GM23338 (cell line): ENCODE results near the gene MAFB. TPM values are rescaled to one million over a fixed set of nuclear protein-coding genes. Genes with fewer than 3 reads are reported as not detected.

Source experiments
- ATAC-seq: fragments of 200-7000 bp; cut with Tn5 transposase; 3 replicates; pipeline ENCODE4 v1.9.1; 2020
- DNase-seq: peaks from one replicate; pipeline ENCODE4 v3.0.0-alpha.2; 2015; ENCODE audit warnings: low spot score
- H2AFZ ChIP-seq: fragments of 200-600 bp; sonication (generic); 2 replicates; pipeline ENCODE4 v1.8.0; 2016; ENCODE audit warnings: antibody characterized with exemption, mild to moderate bottlenecking, moderate library complexity
- H3F3A ChIP-seq: fragments of 200-600 bp; sonication (generic); replicated peaks from 2 replicates; pipeline ENCODE4 v1.8.0; 2017; ENCODE audit warnings: antibody characterized with exemption, mixed run types, low read depth
- H3K27ac ChIP-seq: fragments of 200-600 bp; sonication (generic); 2 replicates; pipeline ENCODE4 v1.6.1; 2016; ENCODE audit warnings: low read depth
- H3K27me3 ChIP-seq: fragments of 200-600 bp; sonication (generic); 2 replicates; pipeline ENCODE4 v1.8.0; 2016; ENCODE audit warnings: mild to moderate bottlenecking, mixed run types, moderate library complexity; ENCODE audit not compliant: insufficient read depth
- H3K36me3 ChIP-seq: fragments of 200-600 bp; sonication (generic); 2 replicates; pipeline ENCODE4 v1.8.0; 2016; ENCODE audit warnings: mild to moderate bottlenecking; ENCODE audit not compliant: insufficient read depth
- H3K4me1 ChIP-seq: fragments of 200-600 bp; sonication (generic); 2 replicates; pipeline ENCODE4 v1.8.0; 2016; ENCODE audit warnings: mild to moderate bottlenecking, moderate library complexity; ENCODE audit not compliant: insufficient read depth
- H3K4me2 ChIP-seq: fragments of 200-600 bp; sonication (generic); 2 replicates; pipeline ENCODE4 v1.7.1; 2017; ENCODE audit warnings: mixed run types
- H3K4me3 ChIP-seq: fragments of 200-600 bp; sonication (generic); 2 replicates; pipeline ENCODE4 v1.6.1; 2016; ENCODE audit warnings: mixed run types
- H3K79me2 ChIP-seq: fragments of 200-600 bp; sonication (generic); replicated peaks from 2 replicates; pipeline ENCODE4 v1.8.0; 2017; ENCODE audit warnings: mild to moderate bottlenecking; ENCODE audit not compliant: insufficient read depth
- H3K9me2 ChIP-seq: fragments of 200-600 bp; sonication (generic); 2 replicates; pipeline ENCODE4 v1.8.0; 2017; ENCODE audit not compliant: insufficient read depth
- H4K20me1 ChIP-seq: fragments of 200-600 bp; sonication (generic); replicated peaks from 2 replicates; pipeline ENCODE4 v1.8.0; 2017; ENCODE audit warnings: mild to moderate bottlenecking; ENCODE audit not compliant: insufficient read depth
- H3K27ac Mint-ChIP-seq: 2 replicates; pipeline ENCODE4 v1.8.0; 2020; ENCODE audit warnings: inconsistent platforms, mild to moderate bottlenecking, moderate library complexity, mixed read lengths
- H3K27me3 Mint-ChIP-seq: 3 replicates; pipeline ENCODE4 v1.8.0; 2022; ENCODE audit warnings: low read depth, mild to moderate bottlenecking, moderate library complexity, mixed read lengths, inconsistent platforms; ENCODE audit not compliant: insufficient read depth, poor library complexity
- H3K36me3 Mint-ChIP-seq: 3 replicates; pipeline ENCODE4 v1.8.0; 2021; ENCODE audit warnings: low read depth, mild to moderate bottlenecking, inconsistent platforms, moderate library complexity, mixed read lengths
- H3K4me1 Mint-ChIP-seq: 3 replicates; pipeline ENCODE4 v1.8.0; 2020; ENCODE audit warnings: mild to moderate bottlenecking, inconsistent platforms, mixed read lengths
- H3K4me3 Mint-ChIP-seq: 3 replicates; pipeline ENCODE4 v1.8.0; 2021; ENCODE audit warnings: moderate library complexity, mild to moderate bottlenecking, inconsistent platforms, mixed read lengths
- H3K9me3 Mint-ChIP-seq: 3 replicates; pipeline ENCODE4 v1.8.0; 2020; ENCODE audit warnings: moderate library complexity, mild to moderate bottlenecking, inconsistent platforms, mixed read lengths
- CREB1 ChIP-seq: fragments of 250-450 bp; sonication (Bioruptor Pico); IDR thresholded peaks from 2 replicates; pipeline ENCODE4 v1.5.0; 2020; ENCODE audit warnings: low read depth, mild to moderate bottlenecking, moderate library complexity
- CTCF ChIP-seq, 2 experiments: fragments of 200-600 bp in 1 of 2; sonication (generic) in 1 of 2; conservative IDR thresholded peaks; 2 replicates each; pipeline versions ENCODE4 v1.5.1 to v1.6.1; 2016 to 2017; ENCODE audit warnings: antibody characterized with exemption in 2 of 2, low read depth in 2 of 2, mild to moderate bottlenecking in 2 of 2, moderate library complexity in 1 of 2
- EZH2 ChIP-seq: fragments of 200-600 bp; sonication (generic); IDR thresholded peaks from one replicate; pipeline ENCODE4 v1.8.0; 2017; ENCODE audit warnings: antibody characterized with exemption, mild to moderate bottlenecking, low read depth; ENCODE audit not compliant: unreplicated experiment
- JUNB ChIP-seq: IDR thresholded peaks from one replicate; pipeline ENCODE4 v1.6.1; 2016; ENCODE audit warnings: antibody characterized with exemption; ENCODE audit not compliant: unreplicated experiment
- NANOG ChIP-seq: IDR thresholded peaks from 2 replicates; pipeline ENCODE4 v1.6.1; 2016; ENCODE audit warnings: antibody characterized with exemption, borderline replicate concordance
- POLR2AphosphoS5 ChIP-seq: IDR thresholded peaks from 2 replicates; pipeline ENCODE4 v1.6.1; 2016; ENCODE audit warnings: antibody characterized with exemption, low read depth
- STAT1 ChIP-seq: IDR thresholded peaks from one replicate; pipeline ENCODE4 v1.6.1; 2016; ENCODE audit warnings: antibody characterized with exemption; ENCODE audit not compliant: unreplicated experiment
- ZNF114 ChIP-seq: fragments of 250-450 bp; sonication (Bioruptor Pico); IDR thresholded peaks from 2 replicates; pipeline ENCODE4 v1.5.0; 2020; ENCODE audit warnings: mild to moderate bottlenecking, moderate library complexity
- ZNF331 ChIP-seq: fragments of 250-450 bp; sonication (Bioruptor Pico); IDR thresholded peaks from 2 replicates; pipeline ENCODE4 v1.5.0; 2020; ENCODE audit warnings: low read depth, mild to moderate bottlenecking, moderate library complexity
- polyA plus RNA-seq: library from polyadenylated mRNA; unstranded; fragments of >200 nt; fragmentation: Nextera tagmentation; extraction: Ambion mirVana; gene quantifications from 2 replicates; pipeline ENCODE4 v1.2.1, GENCODE V29; 2016
- total RNA-seq: library from RNA; depleted of rRNA; stranded (reverse); fragments of >200 nt; shearing (Covaris generic); gene quantifications from 2 replicates; pipeline ENCODE4 v1.2.3, GENCODE V29; 2014
- TF ChIP-seq, protein P1 (sequence below): IDR thresholded peaks from one replicate; pipeline ENCODE4 v1.6.1; 2018; ENCODE audit warnings: antibody characterized with exemption; ENCODE audit not compliant: unreplicated experiment

MAFB gene
- total and polyA plus RNA-seq, 2 experiments from 2014 or later: 1.6 to 2.3 TPM

DNA sequence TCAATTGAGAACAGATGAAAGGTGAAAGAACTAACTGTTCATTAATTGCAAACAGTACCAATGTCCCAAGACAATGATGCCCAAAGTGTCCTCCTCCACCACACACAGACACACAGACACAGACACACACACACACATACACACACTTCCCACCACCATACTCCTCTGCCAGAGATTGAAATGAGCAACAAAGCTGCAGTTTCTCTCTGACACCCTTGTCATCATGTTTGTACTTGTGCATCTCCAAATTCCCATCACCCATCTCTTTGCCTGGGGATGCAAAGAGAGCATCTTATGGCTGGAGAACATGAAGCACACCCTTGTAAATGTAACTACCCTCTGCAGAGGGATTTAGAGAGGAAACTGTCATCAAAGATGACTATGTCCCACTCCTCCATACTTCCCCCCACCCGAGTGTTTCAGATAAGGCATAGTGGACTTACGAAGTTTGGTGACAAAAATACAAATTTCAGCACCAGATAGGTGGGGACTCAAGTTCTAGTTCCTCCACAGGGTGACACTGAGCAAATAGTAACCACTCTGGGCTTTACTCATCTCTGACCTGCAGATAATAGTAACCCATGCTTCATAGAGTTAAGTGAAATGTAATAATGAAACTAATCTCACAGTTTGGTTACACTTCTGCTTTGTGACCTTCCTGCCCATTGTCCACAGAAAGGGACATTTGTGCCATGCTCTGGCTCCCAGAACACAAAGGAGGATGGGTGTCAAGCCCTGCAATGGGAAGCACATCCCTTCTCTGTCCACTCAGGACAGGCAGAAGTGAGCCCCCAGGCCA is 8.7 kb downstream of the MAFB start:
- H3F3A ChIP-seq: peaks cover 9% of the 10 kb centered on the region
- Mint-ChIP-seq H3K4me3 (no peak overlapping the region), H3K4me1 (peaks cover 30% of the 10 kb centered on the region), H3K27ac (no peak overlapping the region), H3K9me3 (0 out of 3 replicates have a peak, but pooled peaks cover 7% of the 10 kb centered on the region), H3K36me3 (no peaks in the 10 kb centered on the region; the same call in 2 of the 3 replicates), H3K27me3 (peaks cover 62% of the 10 kb centered on the region)
- peaks cover 75% of the 10 kb centered on the region for H3K27me3 ChIP-seq
- H2AFZ ChIP-seq: no peak overlapping the region
- TF ChIP-seq EZH2 (no peak), STAT1 (no peak), CTCF (conservative IDR thresholded peaks at IDR 0.05; ENCODE audit: low read depth in 2 of 2) (no peak), NANOG (no peak), ZNF331 (CRISPR knock-in tag) (no peak), JUNB (no peak)
- ATAC-seq (no peak), DNase-seq (no peak)
- no peak overlapping the region for H3K27ac ChIP-seq
- H3K4me3 ChIP-seq: no peak overlapping the region
- H3K79me2 ChIP-seq: no peaks in the 10 kb centered on the region
- no peaks in the 10 kb centered on the region for H3K9me2 ChIP-seq
- peaks cover 15% of the 10 kb centered on the region for H3K4me1 ChIP-seq
- peaks cover 16% of the 10 kb centered on the region for H4K20me1 ChIP-seq
- H3K4me2 ChIP-seq: no peak overlapping the region
- H3K36me3 ChIP-seq: no peaks in the 10 kb centered on the region

DNA sequence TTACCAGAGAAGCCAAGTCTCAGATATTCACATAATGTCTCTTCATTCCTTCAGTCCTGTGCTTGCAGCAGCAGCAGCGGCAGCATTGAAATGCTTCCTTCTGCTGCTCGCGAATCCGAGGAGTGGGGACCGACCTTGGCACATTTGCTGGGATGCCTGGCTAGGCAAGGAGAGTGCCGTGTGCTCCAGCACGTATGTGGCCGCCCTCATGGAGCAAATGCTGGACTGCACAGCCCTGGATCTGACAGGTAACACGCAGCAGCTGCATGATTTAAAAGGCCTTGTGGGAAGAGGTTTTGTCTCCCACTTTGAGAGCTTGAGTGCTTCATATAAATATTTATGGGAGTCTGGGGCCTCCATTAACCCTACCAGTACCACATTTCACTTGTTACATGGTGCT is 9.9 kb downstream of the MAFB start:
- peaks cover 30% of the 10 kb centered on the region for H3K4me1 Mint-ChIP-seq
- Histone ChIP-seq H3K27me3 (peaks cover 63% of the 10 kb centered on the region), H3K4me3 (no peak overlapping the region), H4K20me1 (peaks cover 9% of the 10 kb centered on the region), H2AFZ (no peak overlapping the region), H3K79me2 (no peaks in the 10 kb centered on the region), H3K4me1 (peaks cover 12% of the 10 kb centered on the region), H3F3A (peaks cover 9% of the 10 kb centered on the region), H3K9me2 (no peaks in the 10 kb centered on the region), H3K27ac (no peak overlapping the region), H3K4me2 (no peak overlapping the region), H3K36me3 (no peaks in the 10 kb centered on the region)
- no peak overlapping the region for H3K27ac Mint-ChIP-seq
- peaks cover 50% of the 10 kb centered on the region for H3K27me3 Mint-ChIP-seq
- DNase-seq (no peak), ATAC-seq (no peak)
- H3K9me3 Mint-ChIP-seq: 0 out of 3 replicates have a peak, but pooled peaks cover 7% of the 10 kb centered on the region
- H3K36me3 Mint-ChIP-seq: no peaks in the 10 kb centered on the region; the same call in 2 of the 3 replicates
- H3K4me3 Mint-ChIP-seq: no peak overlapping the region
- TF ChIP-seq CREB1 (CRISPR knock-in tag) (no peak), NANOG (no peak), ZNF114 (no peak), EZH2 (no peak), ZNF331 (CRISPR knock-in tag) (no peak), POLR2AphosphoS5 (no peak), STAT1 (no peak), CTCF (conservative IDR thresholded peaks at IDR 0.05; ENCODE audit: low read depth in 2 of 2) (no peak)
- TF ChIP-seq, protein P1, sequence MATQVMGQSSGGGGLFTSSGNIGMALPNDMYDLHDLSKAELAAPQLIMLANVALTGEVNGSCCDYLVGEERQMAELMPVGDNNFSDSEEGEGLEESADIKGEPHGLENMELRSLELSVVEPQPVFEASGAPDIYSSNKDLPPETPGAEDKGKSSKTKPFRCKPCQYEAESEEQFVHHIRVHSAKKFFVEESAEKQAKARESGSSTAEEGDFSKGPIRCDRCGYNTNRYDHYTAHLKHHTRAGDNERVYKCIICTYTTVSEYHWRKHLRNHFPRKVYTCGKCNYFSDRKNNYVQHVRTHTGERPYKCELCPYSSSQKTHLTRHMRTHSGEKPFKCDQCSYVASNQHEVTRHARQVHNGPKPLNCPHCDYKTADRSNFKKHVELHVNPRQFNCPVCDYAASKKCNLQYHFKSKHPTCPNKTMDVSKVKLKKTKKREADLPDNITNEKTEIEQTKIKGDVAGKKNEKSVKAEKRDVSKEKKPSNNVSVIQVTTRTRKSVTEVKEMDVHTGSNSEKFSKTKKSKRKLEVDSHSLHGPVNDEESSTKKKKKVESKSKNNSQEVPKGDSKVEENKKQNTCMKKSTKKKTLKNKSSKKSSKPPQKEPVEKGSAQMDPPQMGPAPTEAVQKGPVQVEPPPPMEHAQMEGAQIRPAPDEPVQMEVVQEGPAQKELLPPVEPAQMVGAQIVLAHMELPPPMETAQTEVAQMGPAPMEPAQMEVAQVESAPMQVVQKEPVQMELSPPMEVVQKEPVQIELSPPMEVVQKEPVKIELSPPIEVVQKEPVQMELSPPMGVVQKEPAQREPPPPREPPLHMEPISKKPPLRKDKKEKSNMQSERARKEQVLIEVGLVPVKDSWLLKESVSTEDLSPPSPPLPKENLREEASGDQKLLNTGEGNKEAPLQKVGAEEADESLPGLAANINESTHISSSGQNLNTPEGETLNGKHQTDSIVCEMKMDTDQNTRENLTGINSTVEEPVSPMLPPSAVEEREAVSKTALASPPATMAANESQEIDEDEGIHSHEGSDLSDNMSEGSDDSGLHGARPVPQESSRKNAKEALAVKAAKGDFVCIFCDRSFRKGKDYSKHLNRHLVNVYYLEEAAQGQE: no peak
